ENCODE results near the gene FBXW7.

DNA sequence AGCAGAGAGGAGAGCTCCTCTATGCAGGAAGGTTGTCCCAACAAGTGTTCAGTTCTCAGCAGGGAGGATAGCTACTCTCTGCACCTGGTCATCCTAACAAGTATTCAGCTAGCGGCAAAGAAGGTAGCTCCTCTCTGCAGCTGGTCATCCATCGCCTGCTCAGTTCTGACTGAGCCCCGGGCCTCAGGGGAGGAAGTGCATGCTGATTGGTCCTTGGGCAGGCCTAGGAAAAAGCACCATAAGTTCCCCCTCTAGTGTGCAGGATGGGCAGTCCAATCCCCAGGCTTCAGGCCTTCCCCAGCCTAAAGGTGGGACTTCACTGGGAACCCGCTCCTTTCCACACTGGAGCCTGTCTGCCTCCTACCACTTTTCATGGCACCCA lies 4.4 kb upstream of the FBXW7 start:
- TF ChIP-seq, protein P1, sequence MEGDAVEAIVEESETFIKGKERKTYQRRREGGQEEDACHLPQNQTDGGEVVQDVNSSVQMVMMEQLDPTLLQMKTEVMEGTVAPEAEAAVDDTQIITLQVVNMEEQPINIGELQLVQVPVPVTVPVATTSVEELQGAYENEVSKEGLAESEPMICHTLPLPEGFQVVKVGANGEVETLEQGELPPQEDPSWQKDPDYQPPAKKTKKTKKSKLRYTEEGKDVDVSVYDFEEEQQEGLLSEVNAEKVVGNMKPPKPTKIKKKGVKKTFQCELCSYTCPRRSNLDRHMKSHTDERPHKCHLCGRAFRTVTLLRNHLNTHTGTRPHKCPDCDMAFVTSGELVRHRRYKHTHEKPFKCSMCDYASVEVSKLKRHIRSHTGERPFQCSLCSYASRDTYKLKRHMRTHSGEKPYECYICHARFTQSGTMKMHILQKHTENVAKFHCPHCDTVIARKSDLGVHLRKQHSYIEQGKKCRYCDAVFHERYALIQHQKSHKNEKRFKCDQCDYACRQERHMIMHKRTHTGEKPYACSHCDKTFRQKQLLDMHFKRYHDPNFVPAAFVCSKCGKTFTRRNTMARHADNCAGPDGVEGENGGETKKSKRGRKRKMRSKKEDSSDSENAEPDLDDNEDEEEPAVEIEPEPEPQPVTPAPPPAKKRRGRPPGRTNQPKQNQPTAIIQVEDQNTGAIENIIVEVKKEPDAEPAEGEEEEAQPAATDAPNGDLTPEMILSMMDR (conservative IDR thresholded peaks at IDR 0.05; ENCODE audit: low read depth, low read length) = no peak
- no peak for TF ChIP-seq EZH2 (IDR thresholded peaks at IDR 0.05; ENCODE audit: borderline replicate concordance, low read depth, low read length, poor library complexity, severe bottlenecking)
